NT2/D1 (cell line): Measurements from ENCODE around the gene TSNAXIP1.

Experiments
- DNase-seq: peaks from one replicate; pipeline ENCODE4 v3.0.0-alpha.2; 2011; ENCODE audit warnings: low read depth, low spot score
- H3K27me3 ChIP-seq: 2 replicates; pipeline ENCODE4 v1.6.0; 2011; ENCODE audit warnings: mild to moderate bottlenecking; ENCODE audit not compliant: insufficient read length, insufficient read depth
- H3K36me3 ChIP-seq: 2 replicates; pipeline ENCODE4 v1.6.1; 2011; ENCODE audit warnings: mild to moderate bottlenecking, low read length, mixed read lengths; ENCODE audit not compliant: insufficient read depth, insufficient read length
- H3K4me1 ChIP-seq: 2 replicates; pipeline ENCODE4 v1.5.1; 2011; ENCODE audit not compliant: insufficient read depth, insufficient read length
- H3K4me3 ChIP-seq: 2 replicates; pipeline ENCODE4 v1.5.1; 2011; ENCODE audit warnings: low read depth; ENCODE audit not compliant: insufficient read length
- H3K9ac ChIP-seq: 2 replicates; pipeline ENCODE4 v1.6.0; 2011; ENCODE audit warnings: low read depth; ENCODE audit not compliant: insufficient read length
- H3K9me3 ChIP-seq: 2 replicates; pipeline ENCODE4 v1.5.1; 2011; ENCODE audit warnings: mild to moderate bottlenecking, low read length; ENCODE audit not compliant: insufficient read depth
- SUZ12 ChIP-seq: IDR thresholded peaks from 2 replicates; pipeline ENCODE4 v1.6.1; 2011; ENCODE audit not compliant: insufficient read length, insufficient read depth; ENCODE audit errors: extremely low read depth
- YY1 ChIP-seq: IDR thresholded peaks from 2 replicates; pipeline ENCODE4 v1.6.1; 2011; ENCODE audit not compliant: insufficient read length, insufficient read depth
- ZNF274 ChIP-seq: IDR thresholded peaks from 2 replicates; pipeline ENCODE4 v1.6.1; 2011; ENCODE audit warnings: mild to moderate bottlenecking, low read depth, low read length

Gene TSNAXIP1

DNA sequence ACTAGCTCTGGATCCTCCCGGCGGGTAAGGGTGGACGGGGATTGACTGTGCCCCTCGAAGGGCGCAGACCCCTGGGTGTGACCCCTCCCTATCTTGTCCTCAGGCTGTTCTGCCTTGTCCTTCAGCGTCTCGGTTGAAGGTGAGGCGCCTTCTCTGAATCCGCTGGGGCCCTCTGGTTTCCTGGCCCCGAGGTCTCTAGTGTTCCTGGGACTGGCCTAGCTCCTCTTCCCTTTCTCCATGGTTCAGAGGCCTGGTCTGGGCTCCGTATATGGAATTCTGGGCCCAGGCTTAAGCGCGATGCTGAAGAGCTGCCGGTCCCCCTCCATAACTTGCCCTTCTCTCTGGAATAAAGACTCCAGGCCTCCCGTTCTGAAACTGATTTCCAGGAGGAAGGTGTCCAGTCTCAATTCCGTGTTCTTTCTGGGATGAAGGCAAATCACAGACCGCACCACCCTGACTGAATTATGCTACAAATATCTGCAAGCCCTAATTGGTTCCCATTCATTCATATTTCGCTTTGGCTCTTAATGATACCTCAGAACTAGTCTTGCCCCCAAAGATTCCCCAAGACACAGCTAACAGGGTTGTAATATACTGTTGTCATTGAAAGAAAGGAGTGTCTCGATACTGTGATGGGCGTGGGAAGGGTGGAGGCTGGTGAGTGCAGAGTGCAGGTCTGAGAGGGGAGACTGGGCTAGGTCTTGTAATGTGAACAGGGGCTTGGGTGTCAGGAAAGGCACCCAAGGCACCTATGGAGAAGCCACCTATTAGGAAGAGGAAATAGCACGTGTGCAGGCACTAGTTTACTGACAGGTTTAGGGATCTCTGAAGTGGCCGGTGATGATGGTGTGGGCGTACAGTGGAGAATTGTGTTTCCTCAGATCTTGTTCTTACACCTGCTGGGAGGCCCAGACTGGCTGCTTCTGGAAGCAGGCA is 67.0 kb downstream of the TSNAXIP1 start:
- H3K9me3 ChIP-seq: no peaks in the 10 kb centered on the region
- DNase-seq: no peak
- peak overlapping the region; percentile 97 for H3K9ac ChIP-seq
- H3K4me3 ChIP-seq: peak overlapping the region; percentile 96
- H3K36me3 ChIP-seq: peaks cover 74% of the 10 kb centered on the region
- H3K4me1 ChIP-seq: peaks cover 3% of the 10 kb centered on the region
- TF ChIP-seq SUZ12: no peak
- TF ChIP-seq ZNF274: no peak
- TF ChIP-seq YY1: no peak
- no peaks in the 10 kb centered on the region for H3K27me3 ChIP-seq

DNA sequence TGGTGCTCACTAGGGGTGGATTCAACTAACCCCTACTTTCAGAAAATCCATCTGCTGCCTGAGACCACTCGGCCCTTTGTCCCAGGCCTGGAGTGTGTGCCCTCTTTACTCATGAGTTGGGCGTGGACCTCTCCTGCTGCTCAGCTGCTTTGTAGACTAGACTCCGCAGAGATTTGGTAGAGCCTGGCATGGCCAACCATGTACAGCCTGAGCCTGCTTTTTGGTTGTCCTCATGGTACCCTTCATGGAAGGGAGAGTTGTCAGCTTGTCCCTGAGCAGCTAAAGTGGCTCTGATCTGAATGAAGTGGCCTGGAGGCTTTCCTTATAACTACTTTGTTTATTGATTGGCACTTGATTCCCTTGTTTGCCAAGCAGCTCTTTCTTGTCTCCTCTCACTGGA is 67.7 kb downstream of the TSNAXIP1 start:
- DNase-seq: no peak
- no peaks in the 10 kb centered on the region for H3K9me3 ChIP-seq
- no peak for TF ChIP-seq SUZ12
- no peak for TF ChIP-seq YY1
- no peak for TF ChIP-seq ZNF274
- H3K4me1 ChIP-seq: peaks cover 3% of the 10 kb centered on the region
- H3K9ac ChIP-seq: peak overlapping the region; percentile 97
- peaks cover 74% of the 10 kb centered on the region for H3K36me3 ChIP-seq
- H3K4me3 ChIP-seq: peak overlapping the region; percentile 96
- no peaks in the 10 kb centered on the region for H3K27me3 ChIP-seq

DNA sequence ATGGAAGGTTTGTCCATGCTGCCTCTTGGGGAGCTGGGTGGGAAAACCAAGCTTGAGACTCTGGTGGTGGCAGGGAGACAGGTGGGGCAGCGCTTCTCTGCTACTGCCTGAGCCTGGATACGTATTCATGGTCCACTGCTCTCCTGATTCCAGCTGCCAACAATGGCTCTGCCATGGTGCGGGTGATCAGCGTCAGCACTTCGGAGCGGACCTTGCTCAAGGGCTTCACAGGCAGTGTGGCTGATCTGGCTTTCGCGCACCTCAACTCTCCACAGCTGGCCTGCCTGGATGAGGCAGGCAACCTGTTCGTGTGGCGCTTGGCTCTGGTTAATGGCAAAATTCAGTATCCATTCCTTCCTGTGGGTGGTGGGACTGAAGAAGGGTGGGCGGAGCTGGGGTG is 70.4 kb downstream of the TSNAXIP1 start:
- H3K4me1 ChIP-seq: peaks cover 3% of the 10 kb centered on the region
- H3K4me3 ChIP-seq: no peak overlapping the region
- no peak overlapping the region for H3K9ac ChIP-seq
- no peak for DNase-seq
- H3K9me3 ChIP-seq: no peaks in the 10 kb centered on the region
- no peak for TF ChIP-seq SUZ12
- TF ChIP-seq YY1: no peak
- TF ChIP-seq ZNF274: no peak
- H3K27me3 ChIP-seq: no peaks in the 10 kb centered on the region
- H3K36me3 ChIP-seq: peaks cover 76% of the 10 kb centered on the region
